Mesenchymal stem cell (in vitro differentiated cells and primary cell): ENCODE results near the gene ATP5F1D.

Experiments used
- DNase-seq: peaks from one replicate; pipeline ENCODE4 v3.0.0-alpha.2; 2013
- H2AFZ ChIP-seq: one replicate; pipeline ENCODE4 v1.6.1; 2013; ENCODE audit warnings: low read depth, mild to moderate bottlenecking, control low read depth, inconsistent platforms, low read length, moderate library complexity
- H2AK5ac ChIP-seq: 2 replicates; pipeline ENCODE4 v1.6.1; 2013; ENCODE audit warnings: low read length, moderate library complexity, mild to moderate bottlenecking, inconsistent platforms; ENCODE audit not compliant: severe bottlenecking
- H2BK120ac ChIP-seq: one replicate; pipeline ENCODE4 v1.6.1; 2013; ENCODE audit warnings: low read depth, mild to moderate bottlenecking, inconsistent platforms, low read length, moderate library complexity
- H2BK12ac ChIP-seq, 2 experiments: one replicate each; pipeline ENCODE4 v1.6.1; 2013; ENCODE audit warnings: inconsistent platforms in 2 of 2, low read length in 2 of 2, mild to moderate bottlenecking in 2 of 2, moderate library complexity in 2 of 2, control low read depth in 1 of 2
- H2BK15ac ChIP-seq: one replicate; pipeline ENCODE4 v1.6.1; 2013; ENCODE audit warnings: mild to moderate bottlenecking, low read depth, inconsistent platforms; ENCODE audit not compliant: poor library complexity, severe bottlenecking
- H2BK5ac ChIP-seq: 2 replicates; pipeline ENCODE4 v1.6.1; 2013; ENCODE audit warnings: low read depth, mild to moderate bottlenecking, low read length, control low read depth, inconsistent platforms; ENCODE audit not compliant: poor library complexity, severe bottlenecking
- H3K14ac ChIP-seq, 2 experiments: one replicate each; pipeline ENCODE4 v1.6.1; 2013; ENCODE audit warnings: inconsistent platforms in 2 of 2, low read length in 2 of 2, control low read depth in 1 of 2, mild to moderate bottlenecking in 1 of 2, moderate library complexity in 1 of 2
- H3K18ac ChIP-seq, 2 experiments: one replicate each; pipeline ENCODE4 v1.6.1; 2013; ENCODE audit warnings: inconsistent platforms in 2 of 2, low read length in 2 of 2, control low read depth in 1 of 2, low read depth in 1 of 2, mild to moderate bottlenecking in 1 of 2
- H3K23ac ChIP-seq, 2 experiments: one replicate each; pipeline ENCODE4 v1.6.1; 2013; ENCODE audit warnings: inconsistent platforms in 2 of 2, low read length in 2 of 2, mild to moderate bottlenecking in 2 of 2, moderate library complexity in 2 of 2, control low read depth in 1 of 2
- H3K27ac ChIP-seq: 2 replicates; pipeline ENCODE4 v1.5.1; 2013; ENCODE audit warnings: mild to moderate bottlenecking, moderate library complexity, low read length, control low read depth, inconsistent platforms; ENCODE audit not compliant: poor library complexity, severe bottlenecking
- H3K27me3 ChIP-seq, 2 experiments: 2 replicates each; pipeline versions ENCODE4 v1.6.1 to v1.7.0; 2013; ENCODE audit warnings: low read length in 2 of 2, mild to moderate bottlenecking in 2 of 2, moderate library complexity in 2 of 2, control low read depth in 1 of 2, inconsistent platforms in 1 of 2; ENCODE audit not compliant: control insufficient read depth in 1 of 2, insufficient read depth in 1 of 2
- H3K36me3 ChIP-seq, 2 experiments: 2 replicates each; pipeline versions ENCODE4 v1.6.1 to v1.7.0; 2013; ENCODE audit warnings: low read length in 2 of 2, control low read depth in 1 of 2, inconsistent platforms in 1 of 2, low read depth in 1 of 2, mild to moderate bottlenecking in 1 of 2; ENCODE audit not compliant: insufficient read depth in 2 of 2, control insufficient read depth in 1 of 2
- H3K4ac ChIP-seq, 2 experiments: one replicate each; pipeline ENCODE4 v1.6.1; 2013; ENCODE audit warnings: inconsistent platforms in 2 of 2, low read length in 2 of 2, mild to moderate bottlenecking in 2 of 2, moderate library complexity in 2 of 2, control low read depth in 1 of 2, low read depth in 1 of 2
- H3K4me1 ChIP-seq: 2 replicates; pipeline ENCODE4 v1.6.1; 2013; ENCODE audit warnings: low read depth, low read length, control low read depth; ENCODE audit not compliant: control insufficient read depth, insufficient read depth
- H3K4me2 ChIP-seq: 2 replicates; pipeline ENCODE4 v1.6.1; 2013; ENCODE audit warnings: low read length, mild to moderate bottlenecking, inconsistent platforms; ENCODE audit not compliant: poor library complexity, severe bottlenecking
- H3K4me3 ChIP-seq, 2 experiments: 2 replicates each; pipeline versions ENCODE4 v1.5.1 to v1.7.0; 2013; ENCODE audit warnings: low read length in 2 of 2, mild to moderate bottlenecking in 2 of 2, control low read depth in 1 of 2, low read depth in 1 of 2; ENCODE audit not compliant: insufficient read depth in 1 of 2
- H3K79me1 ChIP-seq: replicated peaks from 2 replicates; pipeline ENCODE4 v1.6.1; 2013; ENCODE audit warnings: mild to moderate bottlenecking, control low read depth, low read length, inconsistent platforms; ENCODE audit not compliant: poor library complexity, severe bottlenecking
- H3K9ac ChIP-seq: 2 replicates; pipeline ENCODE4 v1.7.0; 2013; ENCODE audit warnings: mild to moderate bottlenecking, low read length, moderate library complexity
- H3K9me3 ChIP-seq: 2 replicates; pipeline ENCODE4 v1.7.0; 2013; ENCODE audit warnings: mild to moderate bottlenecking, low read length; ENCODE audit not compliant: control insufficient read depth
- H4K8ac ChIP-seq: one replicate; pipeline ENCODE4 v1.6.1; 2013; ENCODE audit warnings: inconsistent platforms, mild to moderate bottlenecking, low read length, moderate library complexity
- H4K91ac ChIP-seq: one replicate; pipeline ENCODE4 v1.6.1; 2013; ENCODE audit warnings: mild to moderate bottlenecking, low read length, inconsistent platforms
- WGBS: methylation state at CpG from one replicate; pipeline ENCODE4 v1.1.7; 2013; ENCODE audit warnings: mixed read lengths; 5-methylcytosine and 5-hydroxymethylcytosine counted together

The ATP5F1D gene

DNA sequence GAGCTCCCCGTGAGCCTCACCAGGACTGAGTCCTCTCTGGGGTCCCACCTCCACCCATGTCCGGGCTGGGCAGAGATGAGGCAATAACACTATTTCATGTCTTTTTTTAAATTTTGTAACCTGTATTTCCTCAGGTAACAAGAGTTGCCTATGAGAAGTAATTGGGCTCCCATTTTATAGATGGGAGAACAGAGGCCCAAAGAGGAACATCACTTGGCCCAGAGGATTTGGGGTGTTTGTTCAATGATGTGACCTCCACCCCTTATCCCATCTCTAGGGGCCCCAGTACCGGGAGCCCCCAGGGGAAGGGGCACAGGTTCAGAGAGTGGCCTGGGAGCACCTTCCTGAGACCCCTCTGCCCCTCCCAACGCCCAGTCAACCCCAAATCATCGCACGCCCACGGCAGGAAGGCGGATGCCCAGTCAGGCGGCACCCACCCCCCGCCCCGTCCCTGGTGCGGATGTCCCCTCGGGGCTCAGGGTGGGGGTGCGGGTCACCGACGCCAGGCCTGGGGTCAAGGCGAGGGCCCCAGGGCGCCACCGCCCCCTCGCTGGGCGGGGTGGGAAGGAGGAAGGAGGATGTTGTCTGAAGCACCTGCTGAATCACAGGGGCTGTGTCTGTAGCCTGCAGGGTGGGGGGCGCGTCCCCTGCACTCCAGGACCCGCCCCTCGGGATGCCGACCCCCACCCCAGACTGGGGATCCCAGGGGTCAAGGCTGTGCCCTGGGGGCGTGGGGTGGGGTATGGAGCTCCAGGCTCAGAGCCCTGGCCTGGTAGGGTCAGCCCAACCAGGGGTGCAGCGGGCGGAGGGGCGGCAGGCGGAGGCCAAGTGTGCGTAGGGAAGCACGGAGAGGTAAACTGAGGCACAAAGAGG is 18.6 kb downstream of the ATP5F1D start:
- peak overlapping the region; percentile 80 for H4K8ac ChIP-seq
- H2AK5ac ChIP-seq: peak overlapping the region; percentile 90
- H3K14ac ChIP-seq: no peak overlapping the region
- H3K79me1 ChIP-seq: peaks cover 4% of the 10 kb centered on the region
- peak overlapping the region; percentile 88 for H2BK120ac ChIP-seq
- DNase-seq: no peak
- peak overlapping the region; percentile 92 for H4K91ac ChIP-seq
- H3K9ac ChIP-seq: peak overlapping the region; percentile 81
- peak overlapping the region in 1 of 2 experiments; percentile 30 for H3K23ac ChIP-seq
- H3K27ac ChIP-seq: peak overlapping the region; percentile 70
- peak overlapping the region; percentile 88 to 94 for H3K18ac ChIP-seq
- H3K4ac ChIP-seq: peak overlapping the region; percentile 24 to 73
- H3K36me3 ChIP-seq: peaks cover 32 to 53% of the 10 kb centered on the region in 2 experiments
- H3K27me3 ChIP-seq: no peaks in the 10 kb centered on the region
- no peaks in the 10 kb centered on the region for H3K9me3 ChIP-seq
- H3K4me3 ChIP-seq: peak overlapping the region; percentile 34 to 61
- peak overlapping the region; percentile 78 to 92 for H2BK12ac ChIP-seq
- no peak overlapping the region for H2AFZ ChIP-seq
- H2BK5ac ChIP-seq: no peak overlapping the region
- H2BK15ac ChIP-seq: peak overlapping the region; percentile 52
- peak overlapping the region; percentile 69 for H3K4me2 ChIP-seq
- 17% methylated on average over 25 of the region's 33 CpGs for WGBS
- peaks cover 80% of the 10 kb centered on the region for H3K4me1 ChIP-seq

DNA sequence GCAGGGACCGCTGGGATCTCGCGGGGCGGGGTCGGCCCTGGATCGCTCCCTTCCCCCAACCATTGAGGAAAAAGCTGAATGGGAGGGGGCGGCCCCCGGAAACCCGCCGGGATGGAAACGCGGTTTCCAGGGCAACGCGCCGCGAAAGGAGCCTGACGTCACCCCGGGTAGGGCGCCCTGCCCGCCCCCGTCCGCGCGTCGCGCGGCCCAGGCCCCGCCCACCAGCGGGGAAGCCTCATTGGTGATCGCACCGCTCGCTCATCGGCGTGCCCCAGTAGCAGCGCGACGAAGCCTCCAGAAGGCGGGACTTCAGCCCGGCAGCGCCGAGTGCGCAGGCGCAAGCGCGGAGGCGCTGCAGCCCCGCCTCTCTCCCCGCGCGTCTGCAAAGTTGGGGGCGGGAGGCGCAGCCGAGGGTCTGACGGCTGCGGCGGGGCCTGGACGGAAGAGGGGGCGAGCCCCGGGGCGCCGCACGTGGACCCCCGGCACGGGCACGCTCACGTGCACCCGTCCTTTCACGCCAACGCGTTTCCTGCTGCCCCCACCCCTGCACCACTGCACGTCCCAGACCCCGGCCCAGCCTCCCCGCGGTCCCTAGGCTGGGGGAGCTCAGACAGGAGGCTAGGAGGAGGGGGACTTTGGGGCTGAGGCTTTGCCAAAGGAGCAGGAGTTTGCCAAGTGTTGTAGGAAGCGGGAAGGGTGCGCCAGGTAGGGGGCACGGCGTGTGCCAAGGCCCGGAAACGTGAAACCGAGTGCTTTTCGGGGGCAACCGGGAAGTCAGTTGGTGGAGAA is 19.4 kb downstream of the ATP5F1D start:
- Histone ChIP-seq H3K9me3 (no peaks in the 10 kb centered on the region), H3K36me3 (peaks cover 24 to 45% of the 10 kb centered on the region in 2 experiments), H3K23ac (peak overlapping the region in 1 of 2 experiments; percentile 95), H2BK120ac (peak overlapping the region; percentile 97), H2AFZ (no peak overlapping the region), H2BK12ac (peak overlapping the region; percentile 90 to 92), H2BK5ac (peak overlapping the region; percentile 94), H3K4me1 (peaks cover 79% of the 10 kb centered on the region), H3K27me3 (no peaks in the 10 kb centered on the region), H3K14ac (peak overlapping the region in 1 of 2 experiments; percentile 93), H2AK5ac (peak overlapping the region; percentile 55), H3K79me1 (peaks cover 4% of the 10 kb centered on the region), H4K91ac (peak overlapping the region; percentile 99), H4K8ac (peak overlapping the region; percentile 93), H2BK15ac (peak overlapping the region; percentile 66), H3K4me2 (peak overlapping the region; percentile 94), H3K18ac (peak overlapping the region; percentile 98 to 99), H3K9ac (peak overlapping the region; percentile 91), H3K4me3 (peak overlapping the region; percentile 67 to 80), H3K4ac (peak overlapping the region; percentile 90 to 97), H3K27ac (peak overlapping the region; percentile 78)
- peak; percentile 95 for DNase-seq
- WGBS: 2% methylated on average over 70 of the region's 83 CpGs

DNA sequence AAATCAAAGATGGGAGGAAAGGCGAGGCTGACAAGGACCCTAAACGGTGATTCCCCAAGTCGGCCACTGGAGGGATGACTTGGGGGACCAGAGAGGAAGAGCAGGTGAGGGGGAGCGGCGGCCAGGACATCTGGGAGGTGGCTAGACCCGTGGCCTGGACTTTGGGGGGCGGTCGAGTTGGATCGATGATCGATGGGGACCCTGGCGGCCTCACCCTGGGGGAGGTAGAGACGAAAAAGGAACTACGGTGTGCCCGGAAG is 19.9 kb downstream of the ATP5F1D start:
- peak overlapping the region in 1 of 2 experiments; percentile 93 for H3K14ac ChIP-seq
- H3K4me1 ChIP-seq: peaks cover 81% of the 10 kb centered on the region
- peak overlapping the region; percentile 99 for H4K91ac ChIP-seq
- peak overlapping the region; percentile 88 to 90 for H2BK12ac ChIP-seq
- peak overlapping the region; percentile 67 to 80 for H3K4me3 ChIP-seq
- H3K79me1 ChIP-seq: peaks cover 4% of the 10 kb centered on the region
- H3K18ac ChIP-seq: peak overlapping the region; percentile 98 to 99
- H2BK120ac ChIP-seq: peak overlapping the region; percentile 97
- H3K4ac ChIP-seq: peak overlapping the region; percentile 90 to 97
- no peak overlapping the region for H2AFZ ChIP-seq
- no peaks in the 10 kb centered on the region for H3K9me3 ChIP-seq
- H3K23ac ChIP-seq: peak overlapping the region in 1 of 2 experiments; percentile 14
- H2BK5ac ChIP-seq: peak overlapping the region; percentile 94
- peak overlapping the region; percentile 78 for H3K27ac ChIP-seq
- H4K8ac ChIP-seq: peak overlapping the region; percentile 93
- peak; percentile 54 for DNase-seq
- no peaks in the 10 kb centered on the region for H3K27me3 ChIP-seq
- 22% methylated on average over 14 of the region's 14 CpGs for WGBS
- peak overlapping the region; percentile 66 for H2BK15ac ChIP-seq
- peaks cover 21 to 41% of the 10 kb centered on the region in 2 experiments for H3K36me3 ChIP-seq
- H2AK5ac ChIP-seq: peak overlapping the region; percentile 55
- peak overlapping the region; percentile 91 for H3K9ac ChIP-seq
- H3K4me2 ChIP-seq: peak overlapping the region; percentile 94
